SJCRH30 (cell line): ENCODE data around the gene GALP. TPM values are rescaled to one million over a fixed set of nuclear protein-coding genes. Genes with fewer than 3 reads are reported as not detected.

Experiments
- total RNA-seq: library from RNA; depleted of rRNA; stranded (reverse); fragments of >200 nt; shearing (Covaris generic); gene quantifications from 2 replicates; pipeline ENCODE4 v1.2.3, GENCODE V29; 2014; rRNA removed

Gene GALP
- total RNA-seq, 1 experiment from 2014 or later = not detected

Other genes with a start within 250 kb of the GALP start
- gene NLRP13, start 243.7 kb upstream of the GALP start, total RNA-seq = not detected in 2 replicates
- gene NLRP8, start 228.2 kb upstream of the GALP start, total RNA-seq = 0.08 TPM in 1 of 2 replicates, not detected in the other
- gene NLRP5, start 189.2 kb upstream of the GALP start, total RNA-seq = not detected in 2 replicates
- 24.7 and 24.8 TPM in 2 replicates for gene ZNF787, start 54.7 kb upstream of the GALP start, total RNA-seq
- 18.7 and 19.8 TPM in 2 replicates for gene ZNF444, start 34.7 kb upstream of the GALP start, total RNA-seq
- gene ZSCAN5B, start 21.8 kb downstream of the GALP start, total RNA-seq = 0.10 TPM in 1 of 2 replicates, not detected in the other
- not detected in 2 replicates for gene ZSCAN5C, start 26.3 kb downstream of the GALP start, total RNA-seq
- not detected in 2 replicates for gene EDDM13, start 96.7 kb downstream of the GALP start, total RNA-seq
- gene ZSCAN5A, start 138.8 kb downstream of the GALP start, total RNA-seq = 7.8 and 9.4 TPM in 2 replicates
- gene ZNF582, start 217.5 kb downstream of the GALP start, total RNA-seq = 2.5 and 3.3 TPM in 2 replicates
- gene ZNF583, start 228.3 kb downstream of the GALP start, total RNA-seq = 4.0 and 6.4 TPM in 2 replicates